Activated effector memory CD4-positive, alpha-beta T cell treated with anti-CD3 and anti-CD28 coated beads, Interleukin-2, amount 50 U/mL, for 16 hours (primary cell): ENCODE measurements around the gene ABCB11.
"Not testable (repeated sequence)": the region's sequence is repeated elsewhere in the genome, so short reads cannot be mapped to it uniquely, and the experiment has no call there.

Experiments
- DNase-seq: peaks from one replicate; pipeline ENCODE4 v3.0.0-alpha.2; 2020

ABCB11 gene

GRCh38 chr2:168874368-168875054 lies 156.6 kb downstream of the ABCB11 start:
- no peak for DNase-seq

DNA sequence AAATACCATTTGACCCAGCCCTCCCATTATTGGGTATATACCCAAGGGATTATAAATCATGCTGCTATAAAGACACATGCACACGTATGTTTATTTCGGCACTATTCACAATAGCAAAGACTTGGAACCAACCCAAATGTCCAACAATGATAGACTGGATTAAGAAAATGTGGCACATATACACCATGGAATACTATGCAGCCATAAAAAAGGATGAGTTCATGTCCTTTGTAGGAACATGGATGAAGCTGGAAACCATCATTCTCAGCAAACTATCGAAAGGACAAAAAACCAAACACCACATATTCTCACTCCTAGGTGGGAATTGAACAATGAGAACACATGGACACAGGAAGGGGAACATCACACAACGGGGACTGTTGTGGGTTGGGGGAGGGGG lies 160.3 kb downstream of the ABCB11 start:
- not testable (repeated sequence) for DNase-seq
